HEK293 (cell line): ENCODE results near the gene GOLIM4.

Experiments
- CTCF ChIA-PET: fragments of 350-600 bp; formaldehyde crosslinking; extraction: SDS; loops from one replicate; lab custom pipeline; 2021; ENCODE audit warnings: antibody characterized with exemption; lab: Yijun Ruan, JAX
- POLR2A ChIA-PET: fragments of 300-600 bp; formaldehyde crosslinking; extraction: SDS; loops from one replicate; lab custom pipeline; 2020; ENCODE audit warnings: antibody characterized with exemption, inconsistent platforms; lab: Yijun Ruan, JAX
- H3K27ac ChIP-seq: fragments of 200-500 bp; sonication (Bioruptor generic); 2 replicates; pipeline ENCODE4 v1.5.1; 2014; ENCODE audit warnings: low read depth, low read length, control low read depth, inconsistent platforms; ENCODE audit errors: extremely low read depth
- H3K36me3 ChIP-seq, 2 experiments: fragments of 200-500 bp in 1 of 2; sonication (Bioruptor generic) in 1 of 2; 1 replicate in 1 of 2; 2 replicates in 1 of 2; pipeline ENCODE4 v1.5.1; 2014 to 2017; ENCODE audit warnings: inconsistent platforms in 2 of 2, low read length in 2 of 2; ENCODE audit not compliant: control insufficient read depth in 2 of 2, insufficient read depth in 1 of 2
- H3K4me1 ChIP-seq: fragments of 200-500 bp; sonication (Bioruptor generic); 2 replicates; pipeline ENCODE4 v1.5.1; 2014; ENCODE audit warnings: mild to moderate bottlenecking, low read length, inconsistent platforms; ENCODE audit not compliant: control insufficient read depth, insufficient read depth
- H3K4me3 ChIP-seq: 2 replicates; pipeline ENCODE4 v1.5.1; 2011; ENCODE audit warnings: low read depth, mild to moderate bottlenecking, control low read depth, low read length, moderate library complexity
- H3K9me3 ChIP-seq: fragments of 200-500 bp; sonication (Bioruptor generic); 2 replicates; pipeline ENCODE4 v1.5.1; 2014; ENCODE audit warnings: low read depth, low read length, inconsistent platforms; ENCODE audit not compliant: control insufficient read depth, insufficient read depth
- HIC1 ChIP-seq: fragments of 450-650 bp; formaldehyde crosslinking; IDR thresholded peaks from 2 replicates; pipeline ENCODE4 v1.5.1; 2016; ENCODE audit warnings: missing biosample characterization, missing genetic modification characterization
- PRDM10 ChIP-seq: fragments of 450-650 bp; formaldehyde crosslinking; IDR thresholded peaks from 2 replicates; pipeline ENCODE4 v1.5.1; 2016; ENCODE audit warnings: missing biosample characterization, missing genetic modification characterization
- SP2 ChIP-seq: fragments of 450-650 bp; formaldehyde crosslinking; IDR thresholded peaks from 2 replicates; pipeline ENCODE4 v1.5.1; 2016; ENCODE audit warnings: missing biosample characterization, missing genetic modification characterization
- ZNF121 ChIP-seq: fragments of 450-650 bp; formaldehyde crosslinking; IDR thresholded peaks from 2 replicates; pipeline ENCODE4 v1.5.1; 2016; ENCODE audit warnings: missing biosample characterization, missing genetic modification characterization
- ZNF280D ChIP-seq: fragments of 450-650 bp; formaldehyde crosslinking; IDR thresholded peaks from 2 replicates; pipeline ENCODE4 v1.5.1; 2016; ENCODE audit warnings: missing biosample characterization, missing genetic modification characterization
- ZNF302 ChIP-seq: fragments of 450-650 bp; formaldehyde crosslinking; IDR thresholded peaks from 2 replicates; pipeline ENCODE4 v1.5.1; 2016; ENCODE audit warnings: missing biosample characterization, missing genetic modification characterization, low read depth
- ZNF366 ChIP-seq: fragments of 450-650 bp; formaldehyde crosslinking; conservative IDR thresholded peaks from 2 replicates; pipeline ENCODE4 v1.5.1; 2016; ENCODE audit warnings: missing biosample characterization, missing genetic modification characterization
- ZNF624 ChIP-seq: fragments of 450-650 bp; formaldehyde crosslinking; IDR thresholded peaks from 2 replicates; pipeline ENCODE4 v1.5.1; 2017; ENCODE audit warnings: missing biosample characterization, missing genetic modification characterization
- ZNF76 ChIP-seq: fragments of 450-650 bp; formaldehyde crosslinking; IDR thresholded peaks from 2 replicates; pipeline ENCODE4; 2016; ENCODE audit warnings: low read depth, missing biosample characterization, missing genetic modification characterization, borderline replicate concordance
- ZNF776 ChIP-seq: fragments of 450-650 bp; formaldehyde crosslinking; IDR thresholded peaks from 2 replicates; pipeline ENCODE4 v1.5.0; 2017; ENCODE audit warnings: missing biosample characterization, missing genetic modification characterization, borderline replicate concordance
- ZNF791 ChIP-seq: fragments of 450-650 bp; formaldehyde crosslinking; IDR thresholded peaks from 2 replicates; pipeline ENCODE4 v1.5.1; 2016; ENCODE audit warnings: missing biosample characterization, missing genetic modification characterization
- TF ChIP-seq, protein P1 (sequence below): fragments of 450-650 bp; formaldehyde crosslinking; IDR thresholded peaks from 2 replicates; pipeline ENCODE4 v1.5.1; 2016; ENCODE audit warnings: missing biosample characterization, missing genetic modification characterization
- TF ChIP-seq, protein P2 (sequence below): fragments of 450-650 bp; formaldehyde crosslinking; IDR thresholded peaks from 2 replicates; pipeline ENCODE4 v1.5.1; 2016; ENCODE audit warnings: missing biosample characterization, missing genetic modification characterization
- TF ChIP-seq, protein P3 (sequence below): fragments of 450-650 bp; formaldehyde crosslinking; IDR thresholded peaks from 2 replicates; pipeline ENCODE4 v1.5.1; 2016; ENCODE audit warnings: missing biosample characterization, missing genetic modification characterization, borderline replicate concordance

GOLIM4 gene

DNA sequence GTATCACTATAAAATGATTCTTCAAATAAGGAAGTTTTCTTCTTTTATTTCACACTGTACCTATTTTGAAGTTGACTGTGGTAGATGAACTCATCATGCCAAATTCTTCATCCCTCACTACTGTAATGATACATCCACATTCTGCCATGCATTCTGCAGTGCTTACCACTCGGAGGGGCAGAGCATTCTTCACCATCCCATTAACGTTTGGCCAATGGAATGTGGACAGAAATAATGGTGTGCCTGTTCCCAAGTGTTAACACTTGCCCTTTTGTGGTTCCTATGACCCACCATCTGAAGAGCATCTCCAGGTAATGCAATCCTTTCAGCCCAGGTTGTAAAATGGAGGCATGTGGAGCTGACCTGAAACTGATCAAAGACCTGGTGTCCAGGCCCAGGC lies 18.6 kb downstream of the GOLIM4 start:
- TF ChIP-seq ZNF791 (tag by site-specific recombination) (no peak), ZNF121 (tag by site-specific recombination) (no peak), ZNF624 (no peak), HIC1 (tag by site-specific recombination) (no peak), ZNF280D (tag by site-specific recombination) (no peak), ZNF76 (no peak), ZNF302 (tag by site-specific recombination) (no peak), ZNF366 (no peak), SP2 (tag by site-specific recombination) (no peak), PRDM10 (tag by site-specific recombination) (no peak), ZNF776 (tag by site-specific recombination) (no peak)
- TF ChIP-seq, protein P1, sequence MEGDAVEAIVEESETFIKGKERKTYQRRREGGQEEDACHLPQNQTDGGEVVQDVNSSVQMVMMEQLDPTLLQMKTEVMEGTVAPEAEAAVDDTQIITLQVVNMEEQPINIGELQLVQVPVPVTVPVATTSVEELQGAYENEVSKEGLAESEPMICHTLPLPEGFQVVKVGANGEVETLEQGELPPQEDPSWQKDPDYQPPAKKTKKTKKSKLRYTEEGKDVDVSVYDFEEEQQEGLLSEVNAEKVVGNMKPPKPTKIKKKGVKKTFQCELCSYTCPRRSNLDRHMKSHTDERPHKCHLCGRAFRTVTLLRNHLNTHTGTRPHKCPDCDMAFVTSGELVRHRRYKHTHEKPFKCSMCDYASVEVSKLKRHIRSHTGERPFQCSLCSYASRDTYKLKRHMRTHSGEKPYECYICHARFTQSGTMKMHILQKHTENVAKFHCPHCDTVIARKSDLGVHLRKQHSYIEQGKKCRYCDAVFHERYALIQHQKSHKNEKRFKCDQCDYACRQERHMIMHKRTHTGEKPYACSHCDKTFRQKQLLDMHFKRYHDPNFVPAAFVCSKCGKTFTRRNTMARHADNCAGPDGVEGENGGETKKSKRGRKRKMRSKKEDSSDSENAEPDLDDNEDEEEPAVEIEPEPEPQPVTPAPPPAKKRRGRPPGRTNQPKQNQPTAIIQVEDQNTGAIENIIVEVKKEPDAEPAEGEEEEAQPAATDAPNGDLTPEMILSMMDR (tag by site-specific recombination): no peak
- TF ChIP-seq, protein P2, sequence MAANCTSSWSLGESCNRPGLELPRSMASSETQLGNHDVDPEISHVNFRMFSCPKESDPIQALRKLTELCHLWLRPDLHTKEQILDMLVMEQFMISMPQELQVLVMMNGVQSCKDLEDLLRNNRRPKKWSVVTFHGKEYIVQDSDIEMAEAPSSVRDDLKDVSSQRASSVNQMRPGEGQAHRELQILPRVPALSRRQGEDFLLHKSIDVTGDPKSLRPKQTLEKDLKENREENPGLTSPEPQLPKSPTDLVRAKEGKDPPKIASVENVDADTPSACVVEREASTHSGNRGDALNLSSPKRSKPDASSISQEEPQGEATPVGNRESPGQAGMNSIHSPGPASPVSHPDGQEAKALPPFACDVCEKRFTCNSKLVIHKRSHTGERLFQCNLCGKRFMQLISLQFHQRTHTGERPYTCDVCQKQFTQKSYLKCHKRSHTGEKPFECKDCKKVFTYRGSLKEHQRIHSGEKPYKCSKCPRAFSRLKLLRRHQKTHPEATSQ (tag by site-specific recombination): no peak
- TF ChIP-seq, protein P3, sequence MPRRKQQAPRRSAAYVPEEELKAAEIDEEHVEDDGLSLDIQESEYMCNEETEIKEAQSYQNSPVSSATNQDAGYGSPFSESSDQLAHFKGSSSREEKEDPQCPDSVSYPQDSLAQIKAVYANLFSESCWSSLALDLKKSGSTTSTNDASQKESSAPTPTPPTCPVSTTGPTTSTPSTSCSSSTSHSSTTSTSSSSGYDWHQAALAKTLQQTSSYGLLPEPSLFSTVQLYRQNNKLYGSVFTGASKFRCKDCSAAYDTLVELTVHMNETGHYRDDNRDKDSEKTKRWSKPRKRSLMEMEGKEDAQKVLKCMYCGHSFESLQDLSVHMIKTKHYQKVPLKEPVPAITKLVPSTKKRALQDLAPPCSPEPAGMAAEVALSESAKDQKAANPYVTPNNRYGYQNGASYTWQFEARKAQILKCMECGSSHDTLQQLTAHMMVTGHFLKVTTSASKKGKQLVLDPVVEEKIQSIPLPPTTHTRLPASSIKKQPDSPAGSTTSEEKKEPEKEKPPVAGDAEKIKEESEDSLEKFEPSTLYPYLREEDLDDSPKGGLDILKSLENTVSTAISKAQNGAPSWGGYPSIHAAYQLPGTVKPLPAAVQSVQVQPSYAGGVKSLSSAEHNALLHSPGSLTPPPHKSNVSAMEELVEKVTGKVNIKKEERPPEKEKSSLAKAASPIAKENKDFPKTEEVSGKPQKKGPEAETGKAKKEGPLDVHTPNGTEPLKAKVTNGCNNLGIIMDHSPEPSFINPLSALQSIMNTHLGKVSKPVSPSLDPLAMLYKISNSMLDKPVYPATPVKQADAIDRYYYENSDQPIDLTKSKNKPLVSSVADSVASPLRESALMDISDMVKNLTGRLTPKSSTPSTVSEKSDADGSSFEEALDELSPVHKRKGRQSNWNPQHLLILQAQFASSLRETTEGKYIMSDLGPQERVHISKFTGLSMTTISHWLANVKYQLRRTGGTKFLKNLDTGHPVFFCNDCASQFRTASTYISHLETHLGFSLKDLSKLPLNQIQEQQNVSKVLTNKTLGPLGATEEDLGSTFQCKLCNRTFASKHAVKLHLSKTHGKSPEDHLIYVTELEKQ (tag by site-specific recombination): no peak
- ChIA-PET CTCF (interaction anchor here (0.6 kb wide), 1 partner anchor 69 kb away, joined by 5 read pairs; no protein-coding TSS in a partner anchor), POLR2A (no interaction called here)
- no peaks in the 10 kb centered on the region for H3K9me3 ChIP-seq
- no peak overlapping the region for H3K4me3 ChIP-seq
- H3K27ac ChIP-seq: no peak overlapping the region
- H3K4me1 ChIP-seq: no peaks in the 10 kb centered on the region
- peaks cover 0 to 5% of the 10 kb centered on the region in 2 experiments; a peak in 1 of 3 replicates for H3K36me3 ChIP-seq
